ENCODE results near the gene ZNF776.
"Not testable (repeated sequence)": the region's sequence is repeated elsewhere in the genome, so short reads cannot be mapped to it uniquely, and the experiment has no call there.

The ZNF776 gene

GRCh38 chr19:57746580-57747471 lies at the start of gene ZNF776:
ZNF776 (plus strand) TSS chr19:57746815; CDS start chr19:57747059, 244 bp downstream.
- in situ Hi-C loops (cut with MboI; ENCODE audit: low sequenced_read_pairs): no loop called here

GRCh38 chr19:57701625-57702024 lies 45.0 kb upstream of the ZNF776 start:
- in situ Hi-C loops (cut with MboI; ENCODE audit: low sequenced_read_pairs): no loop called here

- in situ Hi-C loops (cut with MboI; ENCODE audit: low sequenced_read_pairs): no loop called here
These were observed 40.3 kb upstream of the ZNF776 start for GRCh38 chr19:57706346-57706745.

GRCh38 chr19:57708641-57709361 lies 37.8 kb upstream of the ZNF776 start, which contains the start of gene ZNF154:
ZNF154 (minus strand) TSS chr19:57709204; CDS start chr19:57708971, 233 bp downstream.
- in situ Hi-C loops (cut with MboI; ENCODE audit: low sequenced_read_pairs): no loop called here

GRCh38 chr19:57709616-57710015 lies 37.0 kb upstream of the ZNF776 start:
- in situ Hi-C loops (cut with MboI; ENCODE audit: low sequenced_read_pairs): no loop called here

GRCh38 chr19:57712222-57712621 lies 34.4 kb upstream of the ZNF776 start:
- in situ Hi-C loops (cut with MboI; ENCODE audit: low sequenced_read_pairs): no loop called here

GRCh38 chr19:57719424-57719823 lies 27.2 kb upstream of the ZNF776 start:
- in situ Hi-C loops (cut with MboI; ENCODE audit: low sequenced_read_pairs): no loop called here

GRCh38 chr19:57719901-57720519 lies 26.6 kb upstream of the ZNF776 start:
- in situ Hi-C loops (cut with MboI; ENCODE audit: low sequenced_read_pairs): no loop called here

GRCh38 chr19:57720878-57721277 lies 25.7 kb upstream of the ZNF776 start:
- in situ Hi-C loops (cut with MboI; ENCODE audit: low sequenced_read_pairs): no loop called here

- in situ Hi-C loops (cut with MboI; ENCODE audit: low sequenced_read_pairs): not testable (repeated sequence)
These were observed 8.3 kb upstream of the ZNF776 start for GRCh38 chr19:57738320-57738719.

- in situ Hi-C loops (cut with MboI; ENCODE audit: low sequenced_read_pairs): not testable (repeated sequence)
These were observed 7.8 kb upstream of the ZNF776 start for GRCh38 chr19:57738770-57739169.

GRCh38 chr19:57747472-57747807 lies 825 bp downstream of the ZNF776 start:
- in situ Hi-C loops (cut with MboI; ENCODE audit: low sequenced_read_pairs): no loop called here

GRCh38 chr19:57748029-57748428 lies 1.4 kb downstream of the ZNF776 start:
- in situ Hi-C loops (cut with MboI; ENCODE audit: low sequenced_read_pairs): no loop called here

- in situ Hi-C loops (cut with MboI; ENCODE audit: low sequenced_read_pairs): no loop called here
These were observed 7.6 kb downstream of the ZNF776 start for GRCh38 chr19:57754091-57754673.

- in situ Hi-C loops (cut with MboI; ENCODE audit: low sequenced_read_pairs): no loop called here
These were observed 8.4 kb downstream of the ZNF776 start for GRCh38 chr19:57755031-57755430.

- in situ Hi-C loops (cut with MboI; ENCODE audit: low sequenced_read_pairs): no loop called here
These were observed 11.3 kb downstream of the ZNF776 start for GRCh38 chr19:57757941-57758340.

GRCh38 chr19:57759096-57759495 lies 12.5 kb downstream of the ZNF776 start:
- in situ Hi-C loops (cut with MboI; ENCODE audit: low sequenced_read_pairs): no loop called here

- in situ Hi-C loops (cut with MboI; ENCODE audit: low sequenced_read_pairs): no loop called here
These were observed 22.9 kb downstream of the ZNF776 start, which contains the start of gene ZNF586 for GRCh38 chr19:57769345-57770131. ZNF586 (plus strand) TSS chr19:57769676; CDS start chr19:57769843, 167 bp downstream.

- in situ Hi-C loops (cut with MboI; ENCODE audit: low sequenced_read_pairs): no loop called here
These were observed 24.8 kb downstream of the ZNF776 start for GRCh38 chr19:57771417-57771816.

- in situ Hi-C loops (cut with MboI; ENCODE audit: low sequenced_read_pairs): no loop called here
These were observed 26.9 kb downstream of the ZNF776 start for GRCh38 chr19:57773488-57773887.

Measured in hTERT RPE-1 (cell line).